Measurements from ENCODE around the gene NCKAP5.

The NCKAP5 gene

GRCh38 chr2:132772340-132772739 lies 795.9 kb downstream of the NCKAP5 start:
- H3K27me3 ChIP-seq (ENCODE audit: insufficient read depth, poor library complexity, severe bottlenecking): no peaks in the 10 kb centered on the region
- H3K4me3 ChIP-seq (ENCODE audit: severe bottlenecking): no peak overlapping the region
- DNase-seq (ENCODE audit: low spot score) (no peak), ATAC-seq (ENCODE audit: low read depth) (no peak)
- no peak overlapping the region for H3K27ac ChIP-seq (ENCODE audit: poor library complexity, severe bottlenecking)
- TF ChIP-seq CTCF (IDR thresholded peaks at IDR 0.05; ENCODE audit: poor library complexity, severe bottlenecking): no peak
- H3K9me3 ChIP-seq (ENCODE audit: severe bottlenecking): no peaks in the 10 kb centered on the region
- no peaks in the 10 kb centered on the region for H3K36me3 ChIP-seq (ENCODE audit: low read depth)
- no peaks in the 10 kb centered on the region for H3K4me1 ChIP-seq (ENCODE audit: insufficient read depth, poor library complexity, severe bottlenecking)

- no peak overlapping the region for H3K27ac ChIP-seq (ENCODE audit: poor library complexity, severe bottlenecking)
- H3K27me3 ChIP-seq (ENCODE audit: insufficient read depth, poor library complexity, severe bottlenecking): no peaks in the 10 kb centered on the region
- ATAC-seq (ENCODE audit: low read depth) (no peak), DNase-seq (ENCODE audit: low spot score) (no peak)
- H3K36me3 ChIP-seq (ENCODE audit: low read depth): no peaks in the 10 kb centered on the region
- H3K4me1 ChIP-seq (ENCODE audit: insufficient read depth, poor library complexity, severe bottlenecking): no peaks in the 10 kb centered on the region
- H3K9me3 ChIP-seq (ENCODE audit: severe bottlenecking): no peaks in the 10 kb centered on the region
- TF ChIP-seq CTCF (IDR thresholded peaks at IDR 0.05; ENCODE audit: poor library complexity, severe bottlenecking): no peak
- no peak overlapping the region for H3K4me3 ChIP-seq (ENCODE audit: severe bottlenecking)
Measured at GRCh38 chr2:132766573-132766972, 801.7 kb downstream of the NCKAP5 start.

- Histone ChIP-seq H3K9me3 (ENCODE audit: severe bottlenecking) (peaks cover 3% of the 10 kb centered on the region), H3K36me3 (ENCODE audit: low read depth) (no peaks in the 10 kb centered on the region), H3K27me3 (ENCODE audit: insufficient read depth, poor library complexity, severe bottlenecking) (no peaks in the 10 kb centered on the region), H3K27ac (ENCODE audit: poor library complexity, severe bottlenecking) (no peak overlapping the region), H3K4me1 (ENCODE audit: insufficient read depth, poor library complexity, severe bottlenecking) (no peaks in the 10 kb centered on the region), H3K4me3 (ENCODE audit: severe bottlenecking) (no peak overlapping the region)
- DNase-seq (ENCODE audit: low spot score) (no peak), ATAC-seq (ENCODE audit: low read depth) (no peak)
- no peak for TF ChIP-seq CTCF (IDR thresholded peaks at IDR 0.05; ENCODE audit: poor library complexity, severe bottlenecking)
Measured at GRCh38 chr2:132761437-132761836, 806.8 kb downstream of the NCKAP5 start.

- H3K27ac ChIP-seq (ENCODE audit: poor library complexity, severe bottlenecking): no peak overlapping the region
- no peak for ATAC-seq (ENCODE audit: low read depth)
- peaks cover 3% of the 10 kb centered on the region for H3K9me3 ChIP-seq (ENCODE audit: severe bottlenecking)
- H3K4me1 ChIP-seq (ENCODE audit: insufficient read depth, poor library complexity, severe bottlenecking): no peaks in the 10 kb centered on the region
- no peaks in the 10 kb centered on the region for H3K27me3 ChIP-seq (ENCODE audit: insufficient read depth, poor library complexity, severe bottlenecking)
- H3K36me3 ChIP-seq (ENCODE audit: low read depth): no peaks in the 10 kb centered on the region
- no peak for DNase-seq (ENCODE audit: low spot score)
- H3K4me3 ChIP-seq (ENCODE audit: severe bottlenecking): no peak overlapping the region
- no peak for TF ChIP-seq CTCF (IDR thresholded peaks at IDR 0.05; ENCODE audit: poor library complexity, severe bottlenecking)
Measured at GRCh38 chr2:132760971-132761370, 807.3 kb downstream of the NCKAP5 start.

- no peak for ATAC-seq (ENCODE audit: low read depth)
Measured at GRCh38 chr2:132760405-132760804, 807.9 kb downstream of the NCKAP5 start.

More at GRCh38 chr2:132760405-132760804, 807.9 kb downstream of the NCKAP5 start:
- TF ChIP-seq CTCF (IDR thresholded peaks at IDR 0.05; ENCODE audit: poor library complexity, severe bottlenecking): no peak
- no peak for DNase-seq (ENCODE audit: low spot score)
- no peak overlapping the region for H3K4me3 ChIP-seq (ENCODE audit: severe bottlenecking)
- no peaks in the 10 kb centered on the region for H3K27me3 ChIP-seq (ENCODE audit: insufficient read depth, poor library complexity, severe bottlenecking)
- no peak overlapping the region for H3K27ac ChIP-seq (ENCODE audit: poor library complexity, severe bottlenecking)
- no peaks in the 10 kb centered on the region for H3K4me1 ChIP-seq (ENCODE audit: insufficient read depth, poor library complexity, severe bottlenecking)
- peaks cover 3% of the 10 kb centered on the region for H3K9me3 ChIP-seq (ENCODE audit: severe bottlenecking)
- H3K36me3 ChIP-seq (ENCODE audit: low read depth): no peaks in the 10 kb centered on the region

Data from RWPE2 (cell line).